Prostate gland (tissue), 2 donors: ENCODE results near the gene ANO6.

ENCODE experiments used
- POLR2A ChIP-seq: fragments of 450-650 bp; IDR thresholded peaks from one replicate; pipeline ENCODE4 v1.6.1; 2016; ENCODE audit warnings: antibody characterized with exemption, mild to moderate bottlenecking
- TF ChIP-seq, protein P1 (sequence below), 4 experiments: fragments of 200-600 bp in 2 of 4; fragments of 450-650 bp in 2 of 4; sonication (generic) in 2 of 4; IDR thresholded peaks; 1 replicate in 3 of 4; 2 replicates in 1 of 4; pipeline ENCODE4 v1.5.1; 2016 to 2019; ENCODE audit warnings: antibody characterized with exemption in 4 of 4, mild to moderate bottlenecking in 2 of 4, moderate library complexity in 2 of 4

DNA sequence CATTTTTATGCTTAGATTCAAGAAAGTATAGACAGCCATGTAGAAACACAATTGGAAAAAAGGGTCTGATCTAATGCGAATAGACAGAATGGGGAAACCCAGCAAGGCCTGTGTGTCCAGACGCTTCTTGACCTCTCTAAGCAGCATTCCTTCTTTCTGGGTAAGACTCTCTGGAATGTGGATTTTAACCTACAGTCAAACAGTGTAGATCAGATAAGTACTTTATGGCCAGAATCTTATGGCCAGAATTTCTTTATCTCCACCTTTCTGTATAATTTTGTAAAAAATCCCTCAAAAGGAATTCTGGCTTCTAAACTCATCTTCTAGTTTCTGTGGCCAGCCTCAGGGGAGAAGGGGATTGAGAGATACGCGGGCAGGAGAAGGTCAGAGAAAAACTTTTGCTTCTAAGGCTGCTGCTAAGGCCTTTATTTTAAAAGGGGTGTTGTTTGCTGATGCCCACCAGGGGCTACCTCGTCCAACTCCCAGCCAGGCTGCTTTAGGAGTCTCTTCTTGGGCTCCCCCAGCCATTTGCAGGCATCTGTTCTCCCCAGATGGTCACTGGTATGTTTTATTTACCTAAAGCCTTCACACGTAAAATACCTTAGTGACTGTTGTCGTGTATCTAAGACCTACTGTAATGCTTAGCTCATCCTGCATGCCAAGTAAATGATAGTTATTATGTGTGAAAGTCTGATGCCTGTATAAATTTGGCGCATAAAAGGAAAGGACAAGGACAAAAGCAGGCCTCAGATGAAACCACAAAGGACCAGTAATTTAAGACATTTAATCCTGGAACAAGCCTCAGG lies 68.4 kb downstream of the ANO6 start:
- no peak for TF ChIP-seq POLR2A
- TF ChIP-seq, protein P1, sequence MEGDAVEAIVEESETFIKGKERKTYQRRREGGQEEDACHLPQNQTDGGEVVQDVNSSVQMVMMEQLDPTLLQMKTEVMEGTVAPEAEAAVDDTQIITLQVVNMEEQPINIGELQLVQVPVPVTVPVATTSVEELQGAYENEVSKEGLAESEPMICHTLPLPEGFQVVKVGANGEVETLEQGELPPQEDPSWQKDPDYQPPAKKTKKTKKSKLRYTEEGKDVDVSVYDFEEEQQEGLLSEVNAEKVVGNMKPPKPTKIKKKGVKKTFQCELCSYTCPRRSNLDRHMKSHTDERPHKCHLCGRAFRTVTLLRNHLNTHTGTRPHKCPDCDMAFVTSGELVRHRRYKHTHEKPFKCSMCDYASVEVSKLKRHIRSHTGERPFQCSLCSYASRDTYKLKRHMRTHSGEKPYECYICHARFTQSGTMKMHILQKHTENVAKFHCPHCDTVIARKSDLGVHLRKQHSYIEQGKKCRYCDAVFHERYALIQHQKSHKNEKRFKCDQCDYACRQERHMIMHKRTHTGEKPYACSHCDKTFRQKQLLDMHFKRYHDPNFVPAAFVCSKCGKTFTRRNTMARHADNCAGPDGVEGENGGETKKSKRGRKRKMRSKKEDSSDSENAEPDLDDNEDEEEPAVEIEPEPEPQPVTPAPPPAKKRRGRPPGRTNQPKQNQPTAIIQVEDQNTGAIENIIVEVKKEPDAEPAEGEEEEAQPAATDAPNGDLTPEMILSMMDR (IDR thresholded peaks at IDR 0.05), result no peak
